Epidermal melanocyte (primary cell): ENCODE data around the gene URM1.

Experiments used
- DNase-seq: peaks from one replicate; pipeline ENCODE4 v3.0.0; 2011; ENCODE audit warnings: low spot score; ENCODE audit not compliant: insufficient read length

URM1 gene

DNA sequence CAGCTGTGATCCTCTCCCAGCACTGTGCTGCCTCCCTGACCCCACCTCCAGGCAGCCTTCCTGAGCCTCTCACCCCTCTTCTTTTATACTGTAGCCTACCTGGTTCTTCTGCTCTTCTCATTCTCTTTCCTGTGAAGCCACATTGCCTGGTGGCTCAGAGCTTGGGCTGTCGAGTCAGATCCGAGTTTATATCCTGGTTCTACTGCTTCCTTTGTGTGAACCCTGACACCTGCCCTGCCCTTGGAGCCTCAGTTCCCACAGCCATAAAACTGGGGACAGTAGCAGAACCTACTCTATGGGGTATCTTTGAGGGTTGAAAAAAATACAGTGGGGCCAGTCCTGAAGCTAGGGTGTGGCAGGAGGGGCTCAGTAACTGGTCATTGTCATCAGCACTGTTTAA is 22.0 kb upstream of the URM1 start:
- DNase-seq = no peak

DNA sequence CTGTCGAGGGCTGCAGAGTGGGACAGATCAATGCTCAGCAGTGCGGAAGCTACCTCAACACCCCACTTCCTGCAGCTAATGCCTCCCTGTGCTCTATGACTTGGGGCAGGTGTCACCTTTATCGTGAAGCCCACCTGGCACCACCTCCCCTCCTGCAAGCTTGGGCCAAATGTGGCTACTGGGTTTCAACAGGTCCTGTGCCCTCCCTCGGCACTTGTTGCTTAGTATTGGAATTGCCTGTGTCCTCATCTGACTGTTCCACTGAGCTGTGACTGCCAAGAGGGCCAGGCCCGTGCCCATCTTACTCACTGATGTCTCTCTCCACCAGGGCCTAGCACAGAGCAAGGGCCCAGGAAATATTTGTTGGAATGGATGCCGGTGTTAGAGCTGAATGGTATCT is 21.4 kb upstream of the URM1 start:
- no peak for DNase-seq

DNA sequence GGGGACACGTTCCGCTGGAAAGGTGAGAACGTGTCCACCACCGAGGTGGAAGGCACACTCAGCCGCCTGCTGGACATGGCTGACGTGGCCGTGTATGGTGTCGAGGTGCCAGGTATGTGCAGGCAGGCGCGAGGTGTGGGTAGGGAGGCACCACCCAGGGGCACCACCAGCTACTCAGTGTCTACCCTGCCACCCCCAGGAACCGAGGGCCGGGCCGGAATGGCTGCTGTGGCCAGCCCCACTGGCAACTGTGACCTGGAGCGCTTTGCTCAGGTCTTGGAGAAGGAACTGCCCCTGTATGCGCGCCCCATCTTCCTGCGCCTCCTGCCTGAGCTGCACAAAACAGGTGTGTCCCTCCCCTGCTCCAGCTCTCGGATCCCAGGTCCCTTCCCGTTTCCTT is 15.7 kb upstream of the URM1 start:
- DNase-seq = no peak

DNA sequence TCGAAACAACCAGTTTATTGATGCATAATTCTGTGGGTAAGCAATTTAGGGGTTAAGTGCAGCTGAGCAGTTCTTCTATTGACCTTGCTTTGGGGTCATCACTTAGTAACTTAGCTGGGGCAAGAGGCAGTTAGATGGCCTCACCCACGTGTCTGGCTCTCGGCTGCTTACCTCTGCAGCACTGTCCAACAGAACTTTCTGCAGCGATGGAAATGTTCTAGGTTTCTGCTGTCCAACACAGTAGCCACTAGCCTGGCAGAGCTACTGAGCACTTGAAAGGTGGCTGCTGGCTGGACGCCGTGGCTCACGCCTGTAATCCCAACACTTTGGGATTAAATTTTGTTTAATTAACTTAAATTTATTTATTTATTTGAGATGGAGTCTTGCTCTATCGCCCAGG is 13.1 kb upstream of the URM1 start:
- no peak for DNase-seq

DNA sequence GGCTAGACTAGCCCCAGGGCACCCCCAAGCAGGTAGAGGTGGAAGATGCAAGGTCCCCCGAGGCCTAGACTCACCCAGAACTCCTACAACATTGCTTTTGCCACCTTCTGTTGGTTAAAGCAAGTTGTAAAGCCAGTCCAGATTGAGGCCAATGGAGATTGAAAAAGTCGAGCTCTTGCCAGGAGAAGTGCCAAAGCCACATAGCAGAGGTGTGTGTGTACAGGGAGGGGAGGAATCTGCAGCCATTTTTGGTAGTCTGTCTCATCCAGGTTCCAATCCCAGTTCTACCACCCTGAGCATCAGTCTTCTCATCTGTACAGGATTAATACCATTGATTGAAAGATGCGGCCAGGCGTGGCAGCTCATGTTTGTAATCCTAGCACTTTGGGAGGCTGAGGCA is 12.3 kb upstream of the URM1 start:
- no peak for DNase-seq

DNA sequence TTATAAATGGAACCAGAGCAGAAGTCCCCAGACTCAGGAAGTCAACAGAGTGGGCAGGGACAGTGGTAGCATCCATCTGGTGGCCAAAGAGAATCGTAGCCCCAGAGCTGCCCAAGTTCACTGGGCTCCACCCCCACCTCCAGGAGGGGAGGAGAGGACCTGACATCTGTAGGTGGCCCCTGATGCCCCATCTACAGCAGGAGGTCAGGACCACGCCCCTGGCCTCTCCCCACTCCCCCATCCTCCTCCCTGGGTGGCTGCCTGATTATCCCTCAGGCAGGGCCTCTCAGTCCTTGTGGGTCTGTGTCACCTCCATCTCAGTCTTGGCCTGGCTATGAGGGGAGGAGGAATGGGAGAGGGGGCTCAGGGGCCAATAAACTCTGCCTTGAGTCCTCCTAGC is 10.3 kb upstream of the URM1 start:
- no peak for DNase-seq

DNA sequence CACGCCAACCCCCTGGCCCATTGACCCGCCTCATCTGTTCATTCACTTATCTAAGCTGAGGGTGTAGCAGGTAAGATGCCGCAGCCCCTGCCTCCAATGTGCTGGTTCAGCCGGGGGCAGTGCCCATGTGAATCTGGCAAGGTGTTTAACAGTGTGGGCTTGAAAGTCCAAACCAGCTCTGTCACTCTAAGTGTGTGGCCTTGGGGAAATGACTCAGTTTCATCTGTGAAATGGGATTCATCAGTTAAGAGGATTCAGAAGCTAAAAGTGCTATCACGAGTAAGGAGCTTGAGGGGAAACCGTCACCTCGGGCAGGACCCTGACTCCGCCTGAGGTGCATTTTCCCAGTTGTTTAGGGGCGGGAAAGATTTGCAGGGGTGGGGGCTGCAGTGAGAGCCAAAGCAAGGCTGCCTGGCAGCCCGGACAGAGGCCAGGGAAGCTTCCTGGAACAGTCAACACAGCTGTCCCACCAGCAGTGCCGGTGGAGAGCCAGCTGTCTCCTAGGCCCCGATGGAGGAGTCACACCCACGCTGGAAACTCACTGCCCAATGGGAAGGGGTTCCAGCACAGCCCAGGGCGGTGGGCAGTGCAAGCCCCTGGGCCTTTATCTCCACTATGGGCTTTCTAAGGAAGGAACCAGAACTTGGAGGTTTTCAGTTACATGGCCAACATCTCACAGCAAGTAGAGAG is 9.7 kb upstream of the URM1 start:
- DNase-seq = no peak

DNA sequence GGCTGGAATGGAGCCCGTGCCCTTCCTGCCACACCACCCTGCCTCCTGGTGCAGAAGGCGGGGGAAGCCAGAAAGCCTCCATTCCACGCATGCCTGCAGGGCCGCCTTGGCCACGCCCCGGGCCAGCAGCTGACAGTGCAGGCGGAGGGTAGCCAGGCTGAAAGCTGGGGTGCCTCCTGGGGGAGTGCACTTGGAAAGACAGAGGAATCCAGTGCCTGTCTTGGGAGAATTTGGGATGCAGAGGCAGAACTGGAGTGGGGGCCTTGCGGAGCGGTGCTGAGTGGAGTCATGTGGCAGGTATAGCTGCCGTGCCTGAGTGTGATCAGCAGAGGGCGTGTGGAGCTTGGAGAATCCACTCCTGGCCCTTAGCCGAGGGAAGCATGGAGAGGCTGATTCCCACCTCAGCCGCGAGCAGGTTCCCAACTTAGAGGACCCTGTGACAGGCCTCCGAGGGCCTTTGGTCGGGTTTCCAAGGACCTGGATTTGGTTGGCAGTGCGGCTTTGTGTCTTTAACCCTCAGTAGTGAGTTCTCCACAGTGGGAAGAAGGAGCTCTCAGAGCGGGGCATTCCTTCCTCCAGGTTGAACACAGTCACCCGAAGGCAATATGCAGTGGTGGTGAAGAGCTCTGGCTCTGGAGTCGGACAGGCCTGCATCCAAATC is 9.1 kb upstream of the URM1 start:
- peak; percentile 92 for DNase-seq

DNA sequence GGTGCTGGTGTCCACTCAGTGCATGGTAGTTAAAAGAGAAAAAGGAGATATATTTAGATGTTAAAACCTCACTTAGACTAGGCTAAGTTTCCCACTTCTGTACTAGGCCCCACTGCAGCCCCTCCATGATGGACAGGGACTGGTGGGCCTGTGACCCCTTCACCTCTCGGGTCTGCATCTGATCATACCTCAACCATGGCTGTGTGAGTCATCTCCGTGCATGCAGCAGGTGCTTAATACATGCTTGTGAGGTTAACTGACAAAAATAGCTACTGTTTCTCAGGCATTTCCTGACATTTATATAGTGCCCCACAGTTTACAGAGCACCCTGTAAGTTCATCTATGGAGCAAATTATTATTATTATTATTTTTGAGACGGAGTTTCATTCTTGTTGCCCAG is 8.4 kb upstream of the URM1 start:
- no peak for DNase-seq

DNA sequence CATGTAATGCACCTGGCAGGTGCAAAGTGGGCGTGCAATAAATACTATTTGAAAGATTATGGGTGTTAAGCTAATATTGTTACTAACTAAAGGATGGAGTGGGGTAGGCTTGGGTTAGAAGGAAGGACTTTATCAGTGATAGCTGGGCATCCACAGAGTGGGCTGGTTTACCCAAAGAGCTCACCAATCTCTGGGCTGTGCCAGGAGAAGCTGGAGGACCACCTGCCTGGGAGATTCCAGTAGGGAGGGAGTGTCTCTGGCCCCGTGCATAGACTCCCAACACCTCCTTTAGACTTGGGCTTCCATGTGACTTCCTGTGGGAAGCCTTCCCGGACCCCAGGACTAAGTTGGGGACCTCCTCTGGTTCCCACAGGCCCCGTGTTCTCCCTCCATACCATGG is 5.6 kb upstream of the URM1 start:
- no peak for DNase-seq

DNA sequence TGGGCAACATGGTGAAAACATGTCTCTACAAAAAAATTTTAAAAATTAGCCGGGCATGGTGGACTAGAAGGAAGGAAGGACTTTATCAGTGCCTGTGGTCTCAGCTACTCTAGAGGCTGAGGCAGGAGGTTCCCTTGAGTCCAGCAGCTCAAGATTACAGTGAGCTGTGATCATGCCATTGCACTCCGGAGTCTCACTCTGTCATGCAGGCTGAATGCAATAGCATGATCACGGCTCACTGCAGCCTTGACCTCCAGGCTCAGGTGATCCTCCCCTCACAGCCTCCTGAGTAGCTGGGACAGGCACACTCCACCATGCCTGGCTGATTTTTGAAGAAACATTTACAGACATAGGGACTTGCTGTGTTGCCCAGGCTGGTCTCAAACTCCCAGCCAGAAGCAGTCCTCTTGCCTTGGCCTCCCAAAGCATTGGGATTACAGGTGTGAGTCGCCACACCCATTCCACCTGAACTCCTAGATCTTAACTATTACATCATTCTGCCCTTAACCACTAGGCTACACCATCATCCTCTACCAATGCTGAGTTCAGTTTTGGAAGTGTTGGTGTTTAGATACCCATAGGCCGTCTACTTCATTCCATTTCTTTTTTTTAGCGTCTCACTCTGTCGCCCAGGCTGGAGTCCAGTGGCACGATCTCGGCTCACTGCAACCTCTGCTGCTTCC is 2.0 kb upstream of the URM1 start:
- no peak for DNase-seq

DNA sequence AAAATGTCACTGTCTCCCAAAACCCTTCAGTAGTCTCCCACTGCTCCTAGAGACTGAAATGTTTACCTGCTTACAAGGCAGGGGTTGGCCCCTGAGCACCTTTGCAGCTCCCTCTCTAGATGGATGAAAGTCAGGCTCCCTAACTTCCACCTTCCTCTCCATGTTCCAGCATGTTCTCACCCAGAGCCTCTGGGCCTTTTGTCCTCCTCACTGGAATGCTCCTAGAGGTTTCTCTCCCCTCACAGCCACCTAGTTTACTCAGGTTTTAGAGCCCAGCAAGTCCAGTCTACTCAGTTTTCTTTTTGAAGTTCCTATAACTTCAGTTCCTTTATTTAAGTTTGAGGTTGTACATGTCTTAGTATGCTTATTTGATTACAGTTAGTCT is 815 bp upstream of the URM1 start:
- no peak for DNase-seq

DNA sequence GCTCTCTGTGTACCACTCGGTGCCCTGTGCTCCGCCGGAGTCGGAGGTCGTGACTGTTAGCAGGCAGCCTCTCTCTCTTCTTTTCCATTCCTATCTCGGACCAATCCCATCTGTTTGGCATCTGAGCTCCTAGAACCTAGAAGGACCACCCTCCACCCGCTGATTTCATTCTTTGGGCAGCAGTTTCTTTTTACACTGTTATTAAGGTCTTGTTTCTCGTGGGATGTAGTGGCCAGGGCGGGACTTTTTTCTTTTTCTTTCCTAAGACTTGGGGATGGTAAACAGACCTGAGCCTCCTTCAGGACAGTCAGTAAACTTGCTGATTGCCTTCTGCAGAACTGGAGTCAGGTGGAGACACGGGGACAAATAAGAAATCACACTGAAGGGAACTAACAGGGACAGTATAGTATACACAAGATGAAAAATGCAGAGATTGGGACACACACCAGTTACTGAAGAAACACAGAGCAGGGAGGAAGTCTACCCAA is 500 bp downstream of the URM1 start:
- no peak for DNase-seq

DNA sequence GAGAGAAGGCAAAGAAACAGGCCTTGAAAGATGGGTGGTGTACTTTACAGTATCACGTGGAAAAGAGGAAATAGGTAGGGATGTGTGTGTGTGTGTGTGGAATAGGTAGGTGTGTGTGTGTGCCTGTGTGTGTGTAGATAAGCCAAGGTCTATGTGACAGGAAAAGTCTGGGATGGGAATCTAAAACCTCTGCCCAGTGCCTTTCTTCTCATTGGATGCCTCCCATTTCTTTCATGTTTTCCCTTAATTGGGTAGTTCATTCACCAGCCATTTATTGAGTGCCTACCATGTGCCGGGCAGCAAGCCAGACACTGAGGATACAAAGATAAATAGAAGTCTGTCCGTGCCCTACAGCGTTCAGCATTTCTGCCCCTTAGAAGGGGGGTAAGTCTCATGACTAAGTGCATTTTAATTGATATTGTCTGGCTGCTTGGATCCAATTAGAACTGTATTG is 1.0 kb downstream of the URM1 start:
- peak; percentile 75 for DNase-seq

DNA sequence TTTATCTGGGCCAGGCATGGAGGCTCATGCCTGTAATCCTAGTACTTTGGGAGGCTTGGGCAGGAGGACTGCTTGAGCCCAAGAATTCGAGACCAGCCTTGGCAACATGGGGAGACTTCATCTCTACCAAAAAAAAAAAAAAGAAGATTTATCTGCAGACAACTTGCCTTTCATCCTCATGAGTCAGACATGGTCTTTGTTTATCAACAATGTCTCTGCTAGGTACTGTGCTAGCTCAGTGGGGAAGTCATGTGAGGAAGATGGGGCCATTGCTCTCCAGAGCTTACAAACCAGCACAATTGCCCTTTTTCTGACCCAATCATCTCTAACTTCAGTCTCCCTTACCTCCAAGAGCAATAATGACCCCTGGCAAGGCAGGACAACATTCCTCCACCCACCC is 1.6 kb downstream of the URM1 start:
- DNase-seq = no peak

DNA sequence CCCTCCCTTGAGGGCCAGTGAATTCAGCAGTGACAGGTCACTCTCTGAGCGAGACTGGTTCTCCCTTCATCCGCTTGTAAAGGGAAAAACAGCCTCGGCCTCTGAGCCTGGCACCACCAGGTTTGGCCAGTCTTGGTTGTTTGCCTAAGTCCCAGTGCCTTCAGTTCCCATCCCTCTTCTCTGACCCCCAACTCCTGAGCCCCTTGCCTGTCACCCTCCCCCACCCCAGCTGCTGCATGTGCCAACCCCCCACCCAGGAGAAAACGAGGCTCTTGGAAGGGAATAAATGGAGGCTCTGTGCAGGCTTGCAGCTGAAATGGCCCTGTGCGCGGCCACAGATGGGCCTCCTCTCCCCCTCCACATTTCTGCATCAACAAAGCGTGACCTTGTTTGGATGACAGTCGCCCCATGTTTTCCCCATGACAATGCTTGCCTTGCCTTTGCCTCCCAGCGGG is 3.1 kb downstream of the URM1 start:
- no peak for DNase-seq

DNA sequence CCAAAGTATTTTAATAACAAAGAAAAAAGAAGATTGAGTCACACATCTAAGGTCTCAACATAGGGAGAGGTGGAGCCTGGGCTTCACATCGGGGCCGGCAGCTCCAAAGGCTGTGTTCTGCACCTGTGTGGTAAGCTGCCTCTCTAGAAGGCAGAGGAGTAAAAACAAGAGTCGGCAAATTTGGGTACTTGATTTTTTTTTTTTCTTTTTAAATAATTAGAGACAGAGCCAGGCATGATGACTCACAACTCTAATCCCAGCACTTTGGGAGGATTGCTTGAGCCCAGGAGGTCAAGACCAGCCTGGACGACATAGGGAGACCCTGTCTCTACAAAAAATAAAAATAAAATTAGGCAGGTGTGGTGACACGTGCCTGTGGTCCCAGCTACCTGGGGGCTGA is 4.7 kb downstream of the URM1 start:
- no peak for DNase-seq

DNA sequence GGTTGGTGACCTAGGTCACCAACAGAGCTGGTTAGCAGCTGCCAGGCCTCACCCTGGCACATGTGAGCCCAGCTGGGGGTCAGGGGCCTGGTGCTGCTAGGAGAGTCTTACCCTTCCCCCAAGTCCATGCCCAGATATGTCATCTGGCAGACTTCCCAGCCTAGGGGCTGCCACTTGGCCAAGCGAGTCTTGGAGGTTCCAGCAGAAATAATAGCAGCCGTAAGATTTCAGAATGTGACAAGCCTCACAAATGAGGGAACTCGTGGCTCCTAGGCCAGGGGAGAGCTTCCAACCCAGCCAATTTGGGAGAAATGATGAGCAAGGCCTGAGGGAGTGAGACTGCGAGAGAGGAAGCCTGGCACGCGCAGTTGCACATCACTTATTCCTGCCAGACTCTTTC is 11.1 kb downstream of the URM1 start:
- no peak for DNase-seq

DNA sequence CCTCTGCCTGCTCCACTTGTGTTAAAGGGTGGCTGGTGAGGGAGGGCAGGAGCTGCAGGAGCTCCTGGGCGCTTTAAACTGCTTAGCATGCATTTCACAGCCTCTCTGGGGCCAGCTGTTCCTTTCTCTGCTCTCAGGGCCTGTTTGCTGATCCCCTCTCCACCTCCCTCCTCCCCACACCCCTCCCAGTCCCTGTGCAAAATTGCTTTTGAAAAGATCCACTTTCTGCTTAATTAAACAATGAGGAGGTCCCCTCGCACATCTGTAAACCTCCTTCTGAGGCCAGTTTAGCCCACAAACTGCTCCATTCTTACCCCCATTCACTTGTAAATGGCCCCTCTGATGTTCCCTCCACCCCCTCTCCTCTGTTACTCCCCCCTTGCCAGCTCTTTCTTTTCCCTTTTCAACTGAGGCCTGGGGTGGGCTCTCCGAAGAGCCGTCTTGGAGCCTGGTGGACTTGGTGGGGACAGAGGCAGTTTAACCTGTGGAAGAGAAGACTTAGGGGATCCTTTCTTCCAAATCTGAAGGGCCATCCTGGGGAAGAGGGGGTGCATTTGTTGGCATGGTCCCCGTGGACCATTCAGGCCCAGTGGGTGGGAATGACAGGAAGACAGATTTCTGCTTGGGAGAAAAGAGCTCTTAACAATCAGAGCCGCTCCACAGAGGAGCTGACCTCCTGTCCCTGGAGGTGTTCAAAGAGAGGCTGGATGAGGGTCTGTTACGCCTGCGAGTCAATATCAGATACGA is 12.0 kb downstream of the URM1 start:
- no peak for DNase-seq

DNA sequence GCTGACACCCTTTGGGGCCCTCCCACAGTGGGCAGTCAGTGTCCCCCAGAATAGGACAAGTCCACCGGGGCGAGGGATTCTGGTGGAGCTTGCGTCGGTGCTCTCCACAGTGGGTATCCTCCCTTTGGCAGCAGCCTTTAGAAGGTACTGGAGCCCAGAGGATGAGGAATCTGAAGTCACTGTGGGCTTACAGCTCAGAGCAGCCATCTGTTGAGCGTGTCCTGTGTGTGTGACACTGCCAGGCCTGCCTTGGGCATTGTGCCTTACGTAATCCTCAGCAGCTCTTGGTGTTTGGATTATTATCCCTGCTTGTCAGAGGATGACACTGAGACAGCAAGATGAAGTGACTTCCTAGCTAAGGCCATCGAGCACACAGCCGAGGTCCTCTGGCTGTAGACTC is 12.6 kb downstream of the URM1 start:
- DNase-seq = no peak

DNA sequence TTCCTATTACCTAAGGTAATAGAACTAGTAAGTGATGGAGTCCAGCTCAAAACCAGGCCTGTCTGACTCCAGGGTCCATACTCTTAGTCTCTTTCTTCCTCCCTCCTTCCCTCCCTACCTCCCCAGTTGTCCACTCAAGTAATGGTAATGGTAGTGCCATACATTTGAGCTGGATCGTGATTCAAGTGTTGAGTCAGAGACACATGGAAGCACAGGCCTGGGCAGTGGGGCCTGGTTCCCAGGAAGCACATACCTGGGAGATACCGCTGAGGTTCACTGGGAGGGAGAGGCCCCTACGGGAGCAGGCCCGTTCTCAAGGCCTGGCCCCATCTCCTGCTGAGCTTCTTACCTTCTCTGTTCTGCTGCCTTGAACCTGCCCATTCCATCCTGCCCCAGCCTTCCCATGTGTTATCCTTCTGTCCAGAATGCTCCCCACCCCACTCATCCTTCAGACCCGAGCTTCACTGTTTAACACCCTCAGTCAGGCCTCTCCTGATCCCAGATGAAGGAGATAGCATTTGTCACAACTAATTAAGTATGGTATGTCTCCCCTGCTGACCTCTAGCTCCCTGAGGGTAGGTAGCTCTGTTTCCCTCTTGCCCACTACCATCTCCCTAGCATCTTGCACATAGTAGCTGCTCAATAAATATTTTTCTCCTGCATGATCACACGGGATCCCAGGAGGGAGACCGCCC is 13.8 kb downstream of the URM1 start:
- no peak for DNase-seq
